Measurements from ENCODE around the gene SLC9A9. TPM values are rescaled to one million over a fixed set of nuclear protein-coding genes. Genes with fewer than 3 reads are reported as not detected.

SLC9A9 gene
- polyA plus RNA-seq, 1 experiment, result 13.4 TPM

GRCh38 chr3:143479727-143480126, 368.5 kb downstream of the SLC9A9 start:
- Histone ChIP-seq H3K27me3 (ENCODE audit: control insufficient read depth, insufficient read depth, low read length) (no peaks in the 10 kb centered on the region), H3K9me3 (ENCODE audit: control insufficient read depth, insufficient read depth, low read length) (no peaks in the 10 kb centered on the region), H3K4me3 (ENCODE audit: low read depth, low read length) (no peak overlapping the region), H3K27ac (ENCODE audit: low read depth, low read length) (no peak overlapping the region)
- TF ChIP-seq CTCF (IDR thresholded peaks at IDR 0.05; ENCODE audit: low read depth, low read length), result no peak
- ChIA-PET CTCF (no interaction called here), POLR2A (no interaction called here)
- DNase-seq (ENCODE audit: low read depth, low spot score), result no peak

GRCh38 chr3:143478115-143478693, 370.1 kb downstream of the SLC9A9 start:
- H3K9me3 ChIP-seq (ENCODE audit: control insufficient read depth, insufficient read depth, low read length), result no peaks in the 10 kb centered on the region
- no peak for TF ChIP-seq CTCF (IDR thresholded peaks at IDR 0.05; ENCODE audit: low read depth, low read length)
- H3K4me3 ChIP-seq (ENCODE audit: low read depth, low read length), result no peak overlapping the region
- H3K27me3 ChIP-seq (ENCODE audit: control insufficient read depth, insufficient read depth, low read length), result no peaks in the 10 kb centered on the region
- no peak for DNase-seq (ENCODE audit: low read depth, low spot score)
- H3K27ac ChIP-seq (ENCODE audit: low read depth, low read length), result no peak overlapping the region
- ChIA-PET POLR2A (no interaction called here), CTCF (no interaction called here)

DNA sequence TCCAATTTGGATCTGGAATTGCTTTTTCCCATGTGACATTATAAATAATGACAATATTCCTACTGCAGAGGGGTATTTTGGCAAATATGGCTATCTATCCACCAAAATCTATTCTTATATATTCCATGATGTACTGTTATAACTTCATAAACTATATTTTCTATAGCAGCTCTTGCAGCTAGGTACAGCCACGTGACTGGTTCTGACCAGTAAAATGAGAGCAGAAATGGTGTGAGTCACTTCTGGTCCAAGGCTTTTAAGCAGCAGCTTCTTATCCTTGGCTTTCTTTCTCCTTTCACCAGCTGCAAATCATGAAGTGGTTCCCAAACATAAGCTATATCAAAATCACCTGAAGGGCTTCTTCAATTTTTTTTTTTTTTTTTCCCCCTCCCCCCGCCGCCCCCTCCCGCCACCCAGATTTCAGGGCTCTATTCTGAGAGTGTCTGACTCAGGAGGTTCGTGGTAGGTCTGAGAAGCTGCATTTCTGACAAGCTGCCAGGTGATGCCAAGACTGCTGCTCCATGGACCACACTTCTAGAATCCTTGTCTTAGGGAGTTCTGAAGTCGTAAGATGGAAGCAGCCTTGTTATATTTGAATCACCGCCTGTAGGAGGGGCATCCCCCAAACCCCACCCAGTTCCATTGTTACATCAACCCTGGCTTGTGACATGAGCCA, 371.2 kb downstream of the SLC9A9 start:
- DNase-seq (ENCODE audit: low read depth, low spot score), result no peak
- no peak overlapping the region for H3K27ac ChIP-seq (ENCODE audit: low read depth, low read length)
- CTCF ChIA-PET, result interaction anchor here (0.7 kb wide), 2 partner anchors 111 to 425 kb away, joined by 3 to 4 read pairs; no protein-coding TSS in a partner anchor
- no peaks in the 10 kb centered on the region for H3K9me3 ChIP-seq (ENCODE audit: control insufficient read depth, insufficient read depth, low read length)
- POLR2A ChIA-PET, result no interaction called here
- no peak for TF ChIP-seq CTCF (IDR thresholded peaks at IDR 0.05; ENCODE audit: low read depth, low read length)
- H3K4me3 ChIP-seq (ENCODE audit: low read depth, low read length), result no peak overlapping the region
- no peaks in the 10 kb centered on the region for H3K27me3 ChIP-seq (ENCODE audit: control insufficient read depth, insufficient read depth, low read length)

GRCh38 chr3:143475981-143476380, 372.3 kb downstream of the SLC9A9 start:
- Histone ChIP-seq H3K27ac (ENCODE audit: low read depth, low read length) (no peak overlapping the region), H3K4me3 (ENCODE audit: low read depth, low read length) (no peak overlapping the region), H3K27me3 (ENCODE audit: control insufficient read depth, insufficient read depth, low read length) (no peaks in the 10 kb centered on the region), H3K9me3 (ENCODE audit: control insufficient read depth, insufficient read depth, low read length) (no peaks in the 10 kb centered on the region)
- DNase-seq (ENCODE audit: low read depth, low spot score), result no peak
- CTCF ChIA-PET, result no interaction called here
- POLR2A ChIA-PET, result no interaction called here
- TF ChIP-seq CTCF (IDR thresholded peaks at IDR 0.05; ENCODE audit: low read depth, low read length), result no peak

- Histone ChIP-seq H3K4me3 (ENCODE audit: low read depth, low read length) (no peak overlapping the region), H3K9me3 (ENCODE audit: control insufficient read depth, insufficient read depth, low read length) (no peaks in the 10 kb centered on the region), H3K27ac (ENCODE audit: low read depth, low read length) (no peak overlapping the region), H3K27me3 (ENCODE audit: control insufficient read depth, insufficient read depth, low read length) (no peaks in the 10 kb centered on the region)
- ChIA-PET POLR2A (no interaction called here), CTCF (no interaction called here)
- no peak for TF ChIP-seq CTCF (IDR thresholded peaks at IDR 0.05; ENCODE audit: low read depth, low read length)
- DNase-seq (ENCODE audit: low read depth, low spot score), result no peak
These were observed 375.3 kb downstream of the SLC9A9 start for GRCh38 chr3:143472731-143473523.

Measured in AG04450 (cell line).